HAP-1 (cell line): Measurements from ENCODE around the gene C2orf49.
"Not testable (repeated sequence)": the region's sequence is repeated elsewhere in the genome, so short reads cannot be mapped to it uniquely, and the experiment has no call there.

Source experiments
- DNase-seq, 2 experiments: peaks; one replicate each; pipeline ENCODE4 v3.0.0-alpha.2; 2016 to 2020; ENCODE audit warnings: low spot score in 2 of 2
- H3K27me3 ChIP-seq: fragments of 250-450 bp; sonication (Bioruptor Pico); 2 replicates; pipeline ENCODE4 v1.5.1; 2020; ENCODE audit warnings: low read depth, mild to moderate bottlenecking, moderate library complexity
- H3K36me3 ChIP-seq: fragments of 250-450 bp; sonication (Bioruptor Pico); replicated peaks from 2 replicates; pipeline ENCODE4 v1.5.1; 2020; ENCODE audit warnings: mild to moderate bottlenecking
- H3K4me1 ChIP-seq: fragments of 250-450 bp; sonication (Bioruptor Pico); 2 replicates; pipeline ENCODE4 v1.5.1; 2020; ENCODE audit warnings: mild to moderate bottlenecking
- H3K4me3 ChIP-seq: fragments of 250-450 bp; sonication (Bioruptor Pico); 2 replicates; pipeline ENCODE4 v1.5.1; 2020; ENCODE audit warnings: mild to moderate bottlenecking, moderate library complexity
- H3K9me3 ChIP-seq: fragments of 250-450 bp; sonication (Bioruptor Pico); 2 replicates; pipeline ENCODE4 v1.5.1; 2020; ENCODE audit warnings: mild to moderate bottlenecking, moderate library complexity
- in situ Hi-C: fragments of 300-500 bp; cut with MboI; formaldehyde crosslinking; loops from 3 replicates; pipeline ENCODE4 v1.14.3; 2020; ENCODE audit warnings: low sequenced_read_pairs, inconsistent platforms, mixed read lengths

Gene C2orf49

GRCh38 chr2:105327271-105327670 lies 10.1 kb upstream of the C2orf49 start:
- not testable (repeated sequence) for H3K36me3 ChIP-seq, H3K27me3 ChIP-seq, H3K4me3 ChIP-seq, H3K9me3 ChIP-seq, DNase-seq
- H3K4me1 ChIP-seq: peaks cover 20% of the 10 kb centered on the region
- in situ Hi-C loops: loop anchor here (25.0 kb wide), 1 partner anchor 465 kb away; the partner anchor contains the start of gene POU3F3

GRCh38 chr2:105327690-105328089 lies 9.7 kb upstream of the C2orf49 start:
- Histone ChIP-seq H3K4me3 (no peak overlapping the region), H3K9me3 (no peaks in the 10 kb centered on the region), H3K27me3 (no peaks in the 10 kb centered on the region), H3K4me1 (peaks cover 20% of the 10 kb centered on the region), H3K36me3 (peaks cover 3% of the 10 kb centered on the region; the same call in 1 of the 2 replicates)
- no peak for DNase-seq
- in situ Hi-C loops: loop anchor here (25.0 kb wide), 1 partner anchor 465 kb away; the partner anchor contains the start of gene POU3F3

GRCh38 chr2:105328281-105329196 lies 8.8 kb upstream of the C2orf49 start:
- in situ Hi-C loops: loop anchor here (25.0 kb wide), 1 partner anchor 466 kb away; the partner anchor contains the start of gene POU3F3
- H3K27me3 ChIP-seq: no peaks in the 10 kb centered on the region
- H3K4me3 ChIP-seq: peak overlapping the region; percentile 43
- DNase-seq: peak; percentile 22 to 29
- no peaks in the 10 kb centered on the region for H3K9me3 ChIP-seq
- H3K36me3 ChIP-seq: peaks cover 3% of the 10 kb centered on the region; the same call in 1 of the 2 replicates
- peaks cover 20% of the 10 kb centered on the region for H3K4me1 ChIP-seq

GRCh38 chr2:105329197-105329554 lies 8.2 kb upstream of the C2orf49 start:
- Histone ChIP-seq H3K27me3 (no peaks in the 10 kb centered on the region), H3K4me3 (peak overlapping the region; percentile 43), H3K4me1 (peaks cover 20% of the 10 kb centered on the region), H3K36me3 (peaks cover 3% of the 10 kb centered on the region; the same call in 1 of the 2 replicates), H3K9me3 (no peaks in the 10 kb centered on the region)
- no peak for DNase-seq
- in situ Hi-C loops: loop anchor here (25.0 kb wide), 1 partner anchor 467 kb away; the partner anchor contains the start of gene POU3F3

GRCh38 chr2:105329561-105330495 lies 7.5 kb upstream of the C2orf49 start, which contains the start of gene TGFBRAP1:
Gene TGFBRAP1, minus strand, starts transcription at chr2:105329735. Its CDS starts 21,434 bp downstream, at chr2:105308301.
- Histone ChIP-seq H3K9me3 (no peaks in the 10 kb centered on the region), H3K27me3 (no peaks in the 10 kb centered on the region), H3K36me3 (peaks cover 3% of the 10 kb centered on the region; the same call in 1 of the 2 replicates), H3K4me3 (peak within 1 kb of the TSS; percentile 43), H3K4me1 (peaks cover 20% of the 10 kb centered on the region)
- in situ Hi-C loops: loop anchor here (25.0 kb wide), 1 partner anchor 468 kb away; the partner anchor contains the start of gene POU3F3
- peak; percentile 20 to 58 for DNase-seq

GRCh38 chr2:105330681-105331375 lies 6.5 kb upstream of the C2orf49 start:
- no peak overlapping the region for H3K4me3 ChIP-seq
- H3K27me3 ChIP-seq: no peaks in the 10 kb centered on the region
- in situ Hi-C loops: loop anchor here (25.0 kb wide), 1 partner anchor 469 kb away; the partner anchor contains the start of gene POU3F3
- DNase-seq: peak in 1 of 2 experiments; percentile 18
- H3K4me1 ChIP-seq: peaks cover 21% of the 10 kb centered on the region
- no peaks in the 10 kb centered on the region for H3K9me3 ChIP-seq
- peaks cover 3% of the 10 kb centered on the region; the same call in 1 of the 2 replicates for H3K36me3 ChIP-seq

- Histone ChIP-seq H3K27me3 (no peaks in the 10 kb centered on the region), H3K4me3 (no peak overlapping the region), H3K4me1 (peaks cover 28% of the 10 kb centered on the region), H3K9me3 (no peaks in the 10 kb centered on the region), H3K36me3 (no peaks in the 10 kb centered on the region; the same call in 1 of the 2 replicates)
- in situ Hi-C loops: loop anchor here (25.0 kb wide), 1 partner anchor 472 kb away; the partner anchor contains the start of gene POU3F3
- DNase-seq: no peak
These were observed 3.1 kb upstream of the C2orf49 start for GRCh38 chr2:105334211-105334610.

- in situ Hi-C loops: loop anchor here (25.0 kb wide), 1 partner anchor 473 kb away; the partner anchor contains the start of gene POU3F3
- peaks cover 10% of the 10 kb centered on the region for H3K36me3 ChIP-seq
- H3K27me3 ChIP-seq: no peaks in the 10 kb centered on the region
- H3K4me1 ChIP-seq: peaks cover 22% of the 10 kb centered on the region
- no peak for DNase-seq
- no peaks in the 10 kb centered on the region for H3K9me3 ChIP-seq
- H3K4me3 ChIP-seq: no peak overlapping the region
These were observed 1.9 kb upstream of the C2orf49 start for GRCh38 chr2:105335469-105335868.

GRCh38 chr2:105336786-105337121 lies 586 bp upstream of the C2orf49 start:
- Histone ChIP-seq H3K9me3 (no peaks in the 10 kb centered on the region), H3K4me3 (peak overlapping the region; percentile 91), H3K4me1 (peaks cover 14% of the 10 kb centered on the region), H3K36me3 (peaks cover 22% of the 10 kb centered on the region), H3K27me3 (no peaks in the 10 kb centered on the region)
- no peak for DNase-seq
- in situ Hi-C loops: loop anchor here (25.0 kb wide), 1 partner anchor 474 kb away; the partner anchor contains the start of gene POU3F3

GRCh38 chr2:105338020-105338385 lies 663 bp downstream of the C2orf49 start:
- Histone ChIP-seq H3K27me3 (no peaks in the 10 kb centered on the region), H3K9me3 (no peaks in the 10 kb centered on the region), H3K4me1 (peaks cover 14% of the 10 kb centered on the region), H3K36me3 (peaks cover 31% of the 10 kb centered on the region), H3K4me3 (peak overlapping the region; percentile 91)
- in situ Hi-C loops: loop anchor here (25.0 kb wide), 1 partner anchor 476 kb away; the partner anchor contains the start of gene POU3F3
- no peak for DNase-seq

GRCh38 chr2:105339414-105339813 lies 2.1 kb downstream of the C2orf49 start:
- in situ Hi-C loops: loop anchor here (25.0 kb wide), 1 partner anchor 477 kb away; the partner anchor contains the start of gene POU3F3
- no peaks in the 10 kb centered on the region for H3K27me3 ChIP-seq
- no peak for DNase-seq
- peaks cover 37% of the 10 kb centered on the region for H3K36me3 ChIP-seq
- no peaks in the 10 kb centered on the region for H3K9me3 ChIP-seq
- no peak overlapping the region; the same call in 1 of the 2 replicates for H3K4me3 ChIP-seq
- H3K4me1 ChIP-seq: peaks cover 14% of the 10 kb centered on the region

GRCh38 chr2:105344704-105345345 lies 7.5 kb downstream of the C2orf49 start:
- H3K36me3 ChIP-seq: peaks cover 70% of the 10 kb centered on the region
- no peaks in the 10 kb centered on the region for H3K9me3 ChIP-seq
- H3K4me1 ChIP-seq: no peaks in the 10 kb centered on the region
- no peak overlapping the region for H3K4me3 ChIP-seq
- no peak for DNase-seq
- in situ Hi-C loops: loop anchor here (25.0 kb wide), 1 partner anchor 483 kb away; the partner anchor contains the start of gene POU3F3
- no peaks in the 10 kb centered on the region for H3K27me3 ChIP-seq
